NOMO-1 (cell line): Measurements from ENCODE around the gene PLCXD3.

Experiments
- DNase-seq, 2 experiments: peaks; one replicate each; lab custom pipeline; 2025; ENCODE audit not compliant: unreplicated experiment in 2 of 2; lab: John Stamatoyannopoulos, UW

Gene PLCXD3

GRCh38 chr5:41416336-41416735 lies 94.1 kb downstream of the PLCXD3 start:
- no peak for DNase-seq

- DNase-seq: no peak
These were observed 95.2 kb downstream of the PLCXD3 start for GRCh38 chr5:41415242-41415641.

- DNase-seq: no peak
These were observed 95.8 kb downstream of the PLCXD3 start for GRCh38 chr5:41414598-41414997.

- no peak for DNase-seq
These were observed 97.3 kb downstream of the PLCXD3 start for GRCh38 chr5:41413074-41413473.

GRCh38 chr5:41412496-41412895 lies 97.9 kb downstream of the PLCXD3 start:
- DNase-seq: no peak

DNA sequence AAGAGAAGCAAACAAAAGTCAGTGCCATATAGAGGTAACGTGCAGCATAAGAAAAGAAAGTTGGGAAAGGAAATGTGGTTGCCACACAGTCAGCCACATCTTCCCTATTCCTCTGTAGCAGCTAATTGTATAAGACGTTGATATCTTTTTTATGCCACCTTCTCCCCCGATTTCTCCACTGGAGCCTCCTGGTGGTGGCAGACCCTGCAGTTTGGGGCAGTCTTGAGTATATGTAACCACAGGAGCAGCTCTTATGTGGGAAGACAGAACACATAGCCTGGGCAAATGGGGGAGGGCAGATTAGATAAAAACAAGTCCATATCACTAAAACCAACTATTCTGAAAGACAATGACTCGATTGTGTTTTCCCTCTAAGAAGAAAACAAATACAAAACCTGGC lies 99.7 kb downstream of the PLCXD3 start:
- no peak for DNase-seq

GRCh38 chr5:41410307-41410706 lies 100.1 kb downstream of the PLCXD3 start:
- DNase-seq: no peak

DNA sequence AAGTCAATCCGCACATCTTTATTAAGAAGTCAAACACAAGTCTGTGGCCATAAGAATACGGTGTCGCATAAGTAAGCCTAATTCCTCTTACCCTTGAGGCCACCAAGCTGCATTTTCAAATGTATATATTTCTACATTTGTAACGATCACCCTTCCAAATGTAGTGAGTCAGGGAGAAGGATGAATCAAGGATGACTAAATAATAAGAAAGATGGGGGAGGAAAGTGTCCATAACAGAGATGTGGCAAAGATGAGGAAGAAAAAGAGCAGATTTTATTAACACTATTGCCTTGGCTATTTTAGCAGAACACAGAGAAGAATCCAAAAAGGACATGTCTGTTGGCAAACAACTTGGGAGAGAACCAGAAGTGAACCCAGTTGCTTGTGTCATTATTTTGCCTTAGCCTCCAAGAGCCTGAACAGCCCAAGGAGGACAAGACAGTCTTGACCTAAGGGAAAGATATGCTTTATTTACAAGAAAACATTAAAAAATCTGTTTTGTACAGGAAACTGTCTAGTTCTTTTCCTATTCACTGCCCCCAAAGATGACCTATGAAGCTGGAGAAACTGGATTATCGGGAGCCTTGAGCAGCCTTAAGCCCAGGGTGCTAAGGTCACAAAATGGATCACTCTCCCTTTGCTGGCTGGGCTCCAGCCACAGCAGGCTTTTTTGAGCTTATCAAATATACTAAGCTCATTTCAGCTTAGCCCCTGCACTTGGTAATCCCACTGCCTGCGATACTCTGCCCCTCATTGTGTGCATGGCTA lies 101.5 kb downstream of the PLCXD3 start:
- DNase-seq: no peak

- DNase-seq: no peak
These were observed 103.5 kb downstream of the PLCXD3 start for GRCh38 chr5:41406936-41407335.

GRCh38 chr5:41406424-41406823 lies 104.0 kb downstream of the PLCXD3 start:
- DNase-seq: no peak

DNA sequence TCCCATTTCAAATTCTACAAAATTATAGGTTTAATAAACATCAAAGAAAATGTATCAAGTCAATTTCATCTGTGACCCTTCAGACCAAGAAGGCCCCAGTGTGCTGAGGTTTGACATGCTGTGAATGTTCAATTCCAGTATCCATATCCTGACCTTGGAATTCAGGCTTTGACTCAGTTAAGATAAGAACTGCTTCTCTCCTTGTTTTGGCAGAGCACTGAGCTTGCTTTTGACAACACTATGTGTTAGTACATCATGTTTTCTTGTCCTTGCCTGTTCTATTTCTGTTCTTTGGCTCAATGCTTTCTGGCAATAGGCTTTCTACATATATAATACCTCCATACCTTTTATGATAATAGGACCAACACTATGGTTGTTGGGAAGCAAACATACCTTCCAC lies 105.6 kb downstream of the PLCXD3 start:
- no peak for DNase-seq

GRCh38 chr5:41403846-41404245 lies 106.6 kb downstream of the PLCXD3 start:
- no peak for DNase-seq

GRCh38 chr5:41402845-41403244 lies 107.6 kb downstream of the PLCXD3 start:
- no peak for DNase-seq

DNA sequence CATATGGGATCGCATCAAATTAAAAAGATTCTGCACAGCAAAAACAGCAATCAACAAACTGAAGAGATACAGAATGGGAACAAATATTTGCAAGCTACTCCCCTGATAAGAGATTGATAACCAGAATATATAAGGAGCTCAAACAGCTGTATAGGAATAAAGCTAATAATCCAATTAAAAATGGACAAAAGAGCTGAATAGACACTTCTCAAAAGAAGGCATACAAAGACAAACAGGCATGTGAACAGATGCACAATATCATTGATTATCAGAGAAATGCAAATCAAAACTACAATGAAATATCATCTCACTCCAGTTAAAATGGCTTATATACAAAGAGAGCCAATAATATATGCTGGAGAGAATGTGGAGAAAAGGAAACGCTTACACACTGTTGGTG lies 110.6 kb downstream of the PLCXD3 start:
- no peak for DNase-seq

DNA sequence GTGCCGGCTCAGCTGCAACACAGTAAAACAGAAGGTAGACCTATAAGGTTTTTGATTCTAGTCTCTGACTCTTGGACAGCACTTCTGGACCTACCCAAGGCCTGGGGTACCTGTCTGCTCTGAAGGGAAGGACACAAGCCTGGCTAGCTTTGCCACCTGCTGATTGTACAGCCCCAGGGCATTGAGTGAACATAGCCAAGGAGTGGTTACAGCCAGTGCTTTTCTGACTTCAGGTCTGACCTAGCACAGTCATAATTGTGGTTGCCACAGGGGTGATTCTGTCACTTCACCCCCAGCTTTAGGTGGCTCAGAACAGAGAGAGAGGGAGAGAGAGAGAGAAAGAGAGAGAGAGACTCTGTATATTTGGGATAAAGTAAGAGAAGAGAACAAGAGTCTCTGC lies 118.4 kb downstream of the PLCXD3 start:
- DNase-seq: no peak

GRCh38 chr5:41374631-41375030 lies 135.8 kb downstream of the PLCXD3 start:
- no peak for DNase-seq

DNA sequence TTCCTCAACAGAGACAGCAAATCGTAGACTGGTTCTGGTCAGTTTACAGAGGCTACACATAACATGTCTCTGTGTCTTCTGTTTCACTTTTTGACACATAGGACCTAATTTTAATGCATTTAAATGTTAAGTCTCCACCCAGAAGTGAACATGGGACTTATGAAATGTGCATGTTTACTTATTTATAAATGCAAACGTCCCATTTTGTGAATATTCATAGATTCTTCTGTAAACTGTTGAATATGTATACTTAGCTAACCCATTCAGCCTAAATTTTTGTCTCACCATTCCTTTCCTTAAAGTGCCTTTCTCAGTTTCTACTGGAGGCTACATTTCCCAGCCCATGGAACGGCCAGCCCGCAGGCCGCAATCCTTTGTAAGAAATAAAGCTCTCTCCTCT lies 137.2 kb downstream of the PLCXD3 start:
- DNase-seq: no peak

DNA sequence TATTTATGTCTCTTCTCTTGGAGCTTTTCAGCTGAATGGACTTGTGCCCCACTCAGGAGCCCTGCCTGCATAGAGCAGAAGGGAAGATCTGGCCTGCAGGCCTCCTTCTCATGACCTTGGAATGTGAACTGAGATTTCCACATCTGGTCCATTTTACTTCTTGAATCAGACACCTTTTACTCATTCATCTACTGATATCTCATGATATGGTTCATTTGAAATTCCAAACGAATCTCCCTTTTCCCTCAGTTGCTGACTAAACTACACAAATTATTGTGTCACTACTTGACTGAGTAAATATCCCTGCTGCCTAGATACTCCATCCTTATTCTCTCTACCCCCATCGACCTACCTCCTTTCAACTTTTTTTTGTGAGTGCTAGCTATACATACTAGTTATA lies 138.7 kb downstream of the PLCXD3 start:
- DNase-seq: no peak

GRCh38 chr5:41370482-41370881 lies 139.9 kb downstream of the PLCXD3 start:
- no peak for DNase-seq

DNA sequence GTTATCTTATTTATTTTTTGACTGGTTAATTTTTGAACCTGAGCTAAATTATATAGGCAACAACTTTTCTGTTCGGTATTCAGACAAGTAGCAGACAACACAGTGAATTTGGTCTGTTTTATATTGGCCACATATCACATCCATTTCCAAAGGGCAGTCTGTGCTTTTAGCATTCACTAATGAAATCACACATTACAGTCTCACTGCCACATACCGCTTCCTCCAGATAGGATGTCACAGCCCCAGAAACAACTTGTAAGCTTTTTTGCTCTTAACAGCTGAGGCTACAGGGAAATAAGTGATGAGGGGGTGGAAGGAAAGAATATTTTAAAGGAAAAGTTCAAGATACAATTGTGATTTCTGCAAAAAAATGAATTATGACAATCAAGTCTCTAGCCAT lies 140.6 kb downstream of the PLCXD3 start:
- DNase-seq: no peak

DNA sequence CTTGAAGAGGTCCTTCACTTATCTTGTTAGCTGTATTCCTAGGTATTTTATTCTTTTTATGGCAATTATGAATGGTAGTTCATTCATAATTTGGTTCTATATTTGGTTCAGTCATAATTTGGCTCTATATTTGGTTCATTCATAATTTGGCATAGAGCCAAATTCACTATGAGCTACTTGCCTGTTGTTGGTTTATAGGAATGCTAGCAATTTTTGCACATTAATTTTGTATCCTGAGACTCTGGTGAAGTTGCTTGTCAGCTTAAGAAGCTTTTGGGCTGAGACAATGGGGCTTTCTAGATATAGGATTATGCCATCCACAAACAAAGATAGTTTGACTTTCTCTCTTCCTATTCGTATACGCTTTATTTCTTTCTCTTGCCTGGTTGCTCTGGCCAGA lies 142.2 kb downstream of the PLCXD3 start:
- DNase-seq: no peak

- DNase-seq: no peak
These were observed 145.0 kb downstream of the PLCXD3 start for GRCh38 chr5:41365369-41365768.

DNA sequence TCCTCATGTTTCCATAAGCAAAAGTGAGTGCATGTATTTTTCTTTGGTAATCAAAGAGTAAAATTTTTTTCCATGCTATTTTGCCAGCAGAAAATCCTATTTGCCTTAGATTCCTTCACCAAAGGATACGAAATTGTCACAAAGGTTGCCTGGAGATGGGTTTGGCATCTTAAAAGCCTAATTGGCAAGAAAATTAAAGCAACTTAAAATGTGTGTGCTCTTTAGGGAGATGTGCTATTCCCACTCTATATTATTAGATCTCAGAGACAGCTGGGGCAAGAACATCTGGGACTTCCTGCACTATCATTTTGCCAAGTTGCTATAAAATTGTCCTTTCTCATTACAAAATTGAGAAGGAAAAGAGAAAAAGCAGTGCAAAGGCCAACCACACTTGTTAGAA lies 146.1 kb downstream of the PLCXD3 start:
- DNase-seq: no peak
